IPS DF 19.7 (cell line): ENCODE results near the gene SEC63.
A peak's percentile ranks its signal among the peaks of the same experiment; 100 is the strongest.
"Not testable (repeated sequence)": the region's sequence is repeated elsewhere in the genome, so short reads cannot be mapped to it uniquely, and the experiment has no call there.

Experiments used
- DNase-seq: peaks from one replicate; pipeline ENCODE4 v3.0.0-alpha.2; 2013; ENCODE audit warnings: low read depth, low spot score

The SEC63 gene

GRCh38 chr6:107928984-107929383, 29.0 kb downstream of the SEC63 start:
- DNase-seq: no peak

- DNase-seq: not testable (repeated sequence)
Measured at GRCh38 chr6:107926697-107927544, 31.1 kb downstream of the SEC63 start.

- peak; percentile 60 for DNase-seq
Measured at GRCh38 chr6:107917451-107918375, 40.3 kb downstream of the SEC63 start.

DNA sequence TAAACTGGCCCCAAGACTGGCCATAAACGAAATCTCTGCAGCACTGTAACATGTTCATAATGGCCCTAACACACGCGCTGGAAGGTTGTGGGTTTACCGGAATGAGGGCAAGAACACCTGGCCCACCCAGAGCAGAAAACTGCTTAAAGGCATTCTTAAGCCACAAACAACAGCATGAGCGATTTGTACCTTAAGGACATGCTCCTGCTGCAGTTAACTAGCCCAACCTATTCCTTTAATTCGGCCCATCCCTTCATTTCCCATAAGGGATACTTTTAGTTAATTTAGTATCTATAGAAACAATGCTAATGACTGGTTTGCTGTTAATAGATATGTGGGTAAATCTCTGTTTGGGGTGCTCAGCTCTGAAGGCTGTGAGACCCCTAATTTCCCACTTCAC, 41.0 kb downstream of the SEC63 start:
- DNase-seq: not testable (repeated sequence)

DNA sequence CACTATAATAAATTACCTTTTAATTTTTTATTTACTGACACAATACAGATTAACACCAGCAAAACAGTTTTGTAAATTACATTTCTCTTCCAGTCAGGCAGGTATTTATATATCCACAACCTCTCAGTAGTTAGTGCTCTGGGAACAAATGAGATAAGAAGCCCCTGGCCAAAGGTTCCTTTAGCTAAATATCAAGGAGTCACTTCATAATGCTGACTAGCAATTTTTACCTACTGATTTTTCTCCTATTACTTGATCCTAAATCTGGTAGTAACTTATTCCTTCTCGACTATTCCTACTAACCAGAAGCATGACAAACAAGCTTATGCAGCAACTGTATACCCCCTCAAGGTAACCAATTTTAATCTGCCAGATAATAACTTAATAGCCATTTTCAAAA, 46.3 kb downstream of the SEC63 start:
- DNase-seq: no peak

DNA sequence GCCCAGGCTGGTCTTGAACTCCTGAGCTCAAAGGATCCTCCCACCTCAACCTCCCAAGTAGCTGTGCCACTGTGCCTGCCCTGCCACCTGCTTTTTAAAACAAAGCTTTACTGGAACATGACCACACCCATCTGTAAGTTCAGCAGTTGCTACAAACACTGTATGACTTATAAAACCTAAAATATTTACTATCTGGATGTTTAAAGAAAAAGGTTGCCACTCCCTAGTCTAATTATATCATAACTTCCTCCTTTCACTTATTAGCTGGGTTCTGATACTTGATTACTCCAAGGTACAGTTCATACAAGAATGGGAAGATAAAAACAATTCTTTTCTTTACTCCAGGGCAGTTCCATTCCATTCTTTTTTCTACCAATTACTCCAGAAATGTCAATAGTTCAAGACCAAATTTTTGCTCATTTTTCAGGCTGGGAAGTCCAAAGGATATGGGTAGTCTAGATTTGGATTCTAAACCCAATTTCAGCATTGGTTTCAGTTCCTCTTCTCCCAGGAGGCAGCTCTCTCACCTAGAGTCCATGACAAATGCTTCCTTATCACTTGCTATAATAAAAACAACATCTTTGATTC, 63.1 kb downstream of the SEC63 start:
- no peak for DNase-seq

GRCh38 chr6:107890431-107890830, 67.6 kb downstream of the SEC63 start:
- DNase-seq: not testable (repeated sequence)

- DNase-seq: not testable (repeated sequence)
Measured at GRCh38 chr6:107885950-107886349, 72.1 kb downstream of the SEC63 start.

DNA sequence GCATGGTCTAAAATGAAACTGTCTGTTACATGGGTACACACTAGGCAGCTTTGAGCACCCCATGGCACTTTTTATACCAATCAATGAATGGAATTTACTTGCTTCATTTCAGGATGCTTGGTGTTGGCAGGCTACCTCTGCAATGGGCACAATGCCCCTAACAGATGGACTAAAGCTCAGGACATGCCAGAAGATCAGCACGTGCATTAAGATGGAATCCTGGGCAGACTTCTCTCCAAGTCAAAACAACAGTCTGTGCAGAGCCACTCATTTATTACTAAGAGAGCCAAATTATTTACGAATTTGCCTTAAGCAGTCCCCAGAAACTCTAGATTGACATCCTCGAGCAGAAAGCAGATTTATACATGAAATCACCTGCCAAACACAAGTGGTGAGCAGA, 78.1 kb downstream of the SEC63 start:
- no peak for DNase-seq

DNA sequence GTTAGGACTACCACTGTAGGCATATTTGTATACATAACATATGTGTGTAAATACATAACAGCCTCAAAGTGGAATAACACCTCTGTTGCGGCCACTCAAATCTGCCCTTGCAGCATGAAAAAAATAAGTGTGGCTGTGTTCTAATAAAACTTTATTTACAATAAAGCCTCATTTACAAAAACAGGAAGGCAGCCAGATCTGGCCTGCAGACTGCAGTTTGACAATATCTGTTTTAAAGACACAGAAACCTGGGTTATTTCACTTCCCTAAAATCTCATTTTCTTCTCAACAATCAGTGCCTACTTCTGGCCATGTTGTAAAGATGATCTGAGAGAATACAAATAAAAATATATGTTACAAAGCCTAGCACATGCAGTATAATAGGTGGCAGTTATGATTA, 80.0 kb downstream of the SEC63 start:
- DNase-seq: no peak

- DNase-seq: no peak
Measured at GRCh38 chr6:107871976-107872375, 86.0 kb downstream of the SEC63 start.

- DNase-seq: not testable (repeated sequence)
Measured at GRCh38 chr6:107871512-107871911, 86.5 kb downstream of the SEC63 start.

GRCh38 chr6:107871016-107871415, 87.0 kb downstream of the SEC63 start:
- DNase-seq: no peak

- no peak for DNase-seq
Measured at GRCh38 chr6:107870381-107870780, 87.6 kb downstream of the SEC63 start.

- DNase-seq: no peak
Measured at GRCh38 chr6:107869871-107870270, 88.1 kb downstream of the SEC63 start.

GRCh38 chr6:107868867-107869611, 89.0 kb downstream of the SEC63 start:
- DNase-seq: no peak

GRCh38 chr6:107867302-107867615, 90.7 kb downstream of the SEC63 start:
- no peak for DNase-seq

GRCh38 chr6:107866606-107867301, 91.3 kb downstream of the SEC63 start:
- no peak for DNase-seq

DNA sequence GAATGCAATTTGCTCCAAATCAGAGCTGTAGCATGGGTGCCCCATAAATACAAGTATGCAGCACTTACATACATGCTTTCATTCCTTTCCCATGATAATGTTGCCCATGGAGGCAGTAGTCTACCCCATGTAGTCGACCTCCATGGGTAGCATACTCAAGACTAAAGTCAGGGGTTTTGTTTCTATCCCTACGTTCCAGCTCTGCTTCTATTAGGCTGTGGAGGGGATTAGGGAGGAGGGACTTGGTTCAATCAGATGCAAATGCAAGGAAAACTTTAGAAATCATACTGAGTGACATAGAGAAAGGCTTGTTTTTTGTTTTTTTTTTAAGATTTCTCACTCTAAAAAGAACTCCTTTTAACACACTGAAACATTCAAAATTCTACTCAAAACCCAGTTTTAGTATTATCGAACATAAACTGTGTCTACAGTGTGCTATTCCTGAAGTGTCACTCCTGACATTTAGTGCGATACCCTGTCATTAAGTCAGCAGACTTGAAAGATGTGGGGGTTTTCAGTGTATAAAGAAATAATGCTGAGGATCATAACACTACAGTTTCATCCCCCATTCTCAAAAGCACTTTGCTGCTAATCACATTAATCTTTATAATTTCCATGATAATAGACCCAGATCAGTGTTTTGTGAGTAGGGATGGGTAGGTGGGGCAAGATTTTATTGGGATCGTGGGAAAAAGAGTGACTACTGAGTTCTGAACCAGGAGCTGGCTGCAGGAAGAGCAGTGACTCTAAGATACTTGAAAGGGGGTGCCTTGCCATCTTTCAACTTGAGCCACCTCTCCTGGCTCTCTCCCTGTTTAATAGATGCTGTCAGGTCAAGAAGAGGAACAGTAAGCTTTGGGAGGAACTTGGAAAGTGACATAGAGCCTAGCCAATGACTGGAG, 93.5 kb downstream of the SEC63 start:
- no peak for DNase-seq

DNA sequence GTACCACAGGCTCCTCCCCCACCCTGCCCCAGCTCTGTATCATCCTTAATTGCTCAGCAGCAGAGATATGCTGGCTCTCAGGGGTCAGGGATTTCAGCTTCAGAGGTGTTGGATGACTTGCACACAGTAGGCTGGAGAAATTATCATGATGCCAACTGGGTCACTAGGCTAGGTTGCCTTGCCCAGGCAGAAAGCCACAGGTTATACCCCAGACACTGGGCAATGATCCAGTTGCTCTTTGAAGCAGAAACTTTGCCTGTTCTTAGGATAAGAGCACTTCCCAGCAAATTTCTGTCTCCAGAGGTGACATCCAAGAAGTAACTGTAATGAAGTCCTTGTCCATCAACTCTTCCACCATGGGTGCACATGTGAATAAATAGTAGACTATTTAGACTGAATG, 95.6 kb downstream of the SEC63 start:
- no peak for DNase-seq
